Right kidney (tissue), 1 donor: ENCODE data around the gene MROH2A.

Experiments used
- DNase-seq: peaks from one replicate; pipeline ENCODE4 v3.0.0-alpha.2; 2016

The MROH2A gene

DNA sequence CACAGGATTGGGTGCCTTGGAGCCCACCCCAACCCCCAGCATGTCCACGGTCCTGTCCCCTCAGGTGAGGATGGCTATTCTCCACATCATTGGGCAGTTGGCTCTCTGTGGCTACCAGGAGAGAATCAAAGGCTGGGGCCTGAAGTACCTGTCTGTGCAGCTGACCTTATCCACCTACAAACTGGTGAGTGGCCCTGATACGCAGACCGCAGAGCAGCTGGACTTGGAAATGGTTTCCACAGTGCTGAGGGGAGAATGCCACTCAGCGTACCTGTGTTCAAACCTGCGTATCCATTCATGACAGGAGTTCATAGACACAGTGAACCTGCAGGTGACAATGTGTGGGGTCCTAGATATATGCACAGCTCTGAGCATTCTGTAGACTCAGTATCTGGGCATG, 21.6 kb downstream of the MROH2A start:
- DNase-seq = no peak

DNA sequence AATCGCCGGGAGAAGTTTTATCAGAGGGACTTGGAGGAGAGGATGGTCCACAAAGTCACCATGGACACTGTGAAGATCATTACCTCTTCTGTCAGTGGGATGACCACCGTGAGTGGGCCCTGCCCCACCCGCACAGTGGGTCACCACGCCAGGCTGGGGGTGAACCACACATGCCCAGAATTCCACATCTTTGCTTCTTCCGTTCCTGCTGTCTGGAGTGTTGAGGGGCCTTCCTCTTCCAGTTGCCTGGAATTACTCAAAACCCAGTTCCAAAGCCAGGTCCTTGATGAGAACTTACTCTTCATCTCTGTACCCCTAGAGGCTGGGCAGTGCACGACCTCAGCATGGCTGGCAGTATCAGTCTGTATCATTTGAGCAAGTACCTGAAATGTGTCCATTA, 22.1 kb downstream of the MROH2A start:
- no peak for DNase-seq

DNA sequence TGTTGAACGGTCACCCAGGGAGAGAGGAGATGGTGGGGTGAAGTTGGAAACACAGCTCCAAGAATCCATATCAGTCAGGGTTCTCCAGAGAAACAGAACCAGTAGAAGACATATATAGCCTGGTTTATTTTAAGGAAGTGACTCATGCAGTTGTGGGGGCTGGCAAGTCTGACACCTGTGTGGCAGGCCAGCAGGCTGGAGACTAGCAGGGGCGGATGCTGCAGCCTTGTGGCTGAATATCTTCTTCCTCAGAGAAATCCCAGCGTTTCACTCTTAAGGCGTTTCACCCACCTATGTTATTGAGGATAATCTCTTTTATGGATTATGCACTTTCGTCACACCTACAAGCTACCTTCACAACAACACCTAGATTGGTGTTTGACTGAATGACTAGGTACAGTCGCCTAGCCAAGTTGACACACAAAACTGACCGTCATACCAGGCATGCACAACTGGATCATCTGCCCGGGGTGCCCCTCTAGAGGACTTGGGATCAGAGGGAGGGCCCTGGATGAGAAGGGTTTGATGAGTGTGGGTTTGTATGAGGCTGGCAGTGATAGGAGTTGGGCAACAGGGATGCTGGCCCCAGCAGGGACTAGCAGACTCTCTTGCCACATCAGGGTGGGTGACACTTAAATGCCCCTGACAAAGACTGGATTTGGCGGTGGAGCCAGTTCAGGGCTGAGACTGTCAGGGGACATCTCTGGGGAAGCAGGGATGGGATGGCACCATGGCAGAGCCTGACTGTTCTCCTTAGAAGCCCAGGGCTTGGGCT, 23.4 kb downstream of the MROH2A start:
- DNase-seq = no peak

DNA sequence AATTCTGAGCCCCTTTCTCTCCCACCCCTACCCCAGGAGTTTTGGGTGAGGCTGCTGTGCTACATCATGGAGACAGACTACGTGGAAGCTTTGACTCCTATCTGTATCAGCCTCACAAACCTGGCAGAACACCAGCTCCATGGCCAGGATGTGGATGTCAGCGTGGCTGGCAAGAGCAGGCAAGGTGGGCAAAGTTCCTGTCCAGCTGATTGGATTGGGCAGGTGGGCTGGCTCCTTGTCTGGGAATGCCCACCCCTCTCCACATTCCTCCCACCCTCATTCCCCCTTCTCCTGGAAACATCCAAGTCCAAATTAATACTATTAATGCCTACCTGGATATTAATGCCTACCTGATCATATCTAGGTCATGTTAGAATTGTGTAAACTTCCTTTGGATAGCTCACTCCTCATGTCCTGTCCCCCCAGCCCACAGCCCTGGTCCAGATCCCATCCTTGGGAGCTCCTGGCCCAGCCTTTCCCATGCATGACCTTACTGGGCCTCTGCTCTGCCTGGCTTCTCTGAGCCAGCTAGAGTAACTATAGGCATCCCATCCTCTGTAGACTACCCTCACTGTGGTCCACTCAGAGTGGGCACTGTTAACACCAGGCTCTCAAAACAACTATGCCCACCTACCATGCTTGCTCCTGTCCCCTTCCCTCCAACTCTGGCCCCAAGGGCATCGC, 24.1 kb downstream of the MROH2A start:
- DNase-seq = no peak

DNA sequence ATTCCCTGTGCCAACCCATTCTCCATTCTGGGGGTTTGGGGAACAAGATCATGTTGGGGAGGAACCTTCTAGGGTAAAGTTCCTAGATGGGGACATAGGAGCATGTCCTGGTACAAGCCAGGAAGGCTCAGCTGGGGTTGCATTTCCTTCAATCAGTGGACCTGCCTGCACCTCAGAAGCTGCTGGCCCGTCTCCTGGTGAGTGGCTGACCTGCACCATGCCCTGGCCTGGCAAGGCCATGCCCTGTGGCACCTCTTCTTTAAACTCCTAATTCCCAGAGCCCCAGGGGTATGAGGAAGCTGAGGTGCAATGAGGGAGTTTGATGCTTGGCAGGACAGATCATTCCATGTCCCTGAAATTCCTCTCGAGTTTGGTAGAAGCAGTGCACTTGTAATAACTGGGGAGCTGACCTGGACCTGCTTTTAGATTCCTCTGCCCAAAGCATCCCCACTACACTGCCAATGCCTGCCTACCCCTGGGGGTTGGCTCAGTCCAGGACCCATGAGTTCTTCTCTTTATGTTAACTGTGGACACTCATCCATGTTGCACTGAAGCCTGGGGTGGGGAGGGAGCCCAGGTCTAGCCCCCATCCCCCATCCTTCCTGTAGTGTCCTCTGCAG, 25.3 kb downstream of the MROH2A start:
- no peak for DNase-seq

DNA sequence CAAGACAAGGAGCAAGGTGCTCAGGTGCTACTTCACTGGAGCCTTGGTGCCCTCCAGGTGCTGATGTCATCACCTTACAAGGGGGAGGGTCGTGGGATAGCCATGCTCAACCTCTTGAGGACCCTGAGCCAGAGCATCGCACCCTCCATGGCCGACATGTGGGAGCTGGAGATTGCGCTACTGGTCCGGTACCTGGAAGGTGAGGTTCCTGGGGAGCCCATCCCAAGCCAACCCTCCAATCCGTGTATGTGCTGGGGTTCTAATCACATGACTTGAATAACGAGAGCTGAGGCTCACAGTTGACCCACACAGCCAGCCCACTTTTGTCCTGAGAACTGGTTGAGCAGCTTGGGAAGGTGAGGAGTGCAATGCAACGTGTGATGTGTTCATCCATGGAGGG, 25.9 kb downstream of the MROH2A start:
- DNase-seq = no peak

DNA sequence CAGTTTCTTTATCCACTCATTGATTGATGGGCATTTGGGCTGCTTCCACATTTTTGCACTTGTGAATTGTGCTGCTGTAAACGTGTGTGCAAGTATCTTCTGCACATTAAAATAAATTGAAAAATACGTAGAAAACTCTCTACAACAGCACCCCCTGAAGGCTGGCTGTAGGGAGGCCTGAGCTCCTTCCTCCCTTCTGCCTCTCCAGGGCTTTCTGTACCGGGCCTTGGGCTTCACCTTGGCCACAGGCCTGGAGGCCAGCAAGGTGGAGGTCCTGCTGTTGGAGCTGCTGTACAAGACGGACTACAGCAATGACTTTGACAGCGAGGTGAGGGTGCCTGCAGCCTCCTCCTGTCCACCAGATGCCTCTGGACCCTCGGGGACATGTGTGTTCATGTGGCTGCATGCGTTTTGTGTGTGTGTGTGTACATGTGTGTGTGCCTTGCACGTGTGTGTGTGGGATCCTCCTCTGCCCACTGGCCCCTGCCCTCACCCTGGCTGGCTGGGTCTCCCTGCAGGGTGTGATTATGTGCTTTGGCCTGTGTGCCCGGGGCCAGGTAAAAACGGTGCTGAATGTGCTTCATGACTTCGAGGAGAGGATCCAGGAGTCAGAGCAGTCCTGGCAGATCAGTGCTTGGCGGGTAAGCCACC, 29.2 kb downstream of the MROH2A start:
- DNase-seq = no peak

DNA sequence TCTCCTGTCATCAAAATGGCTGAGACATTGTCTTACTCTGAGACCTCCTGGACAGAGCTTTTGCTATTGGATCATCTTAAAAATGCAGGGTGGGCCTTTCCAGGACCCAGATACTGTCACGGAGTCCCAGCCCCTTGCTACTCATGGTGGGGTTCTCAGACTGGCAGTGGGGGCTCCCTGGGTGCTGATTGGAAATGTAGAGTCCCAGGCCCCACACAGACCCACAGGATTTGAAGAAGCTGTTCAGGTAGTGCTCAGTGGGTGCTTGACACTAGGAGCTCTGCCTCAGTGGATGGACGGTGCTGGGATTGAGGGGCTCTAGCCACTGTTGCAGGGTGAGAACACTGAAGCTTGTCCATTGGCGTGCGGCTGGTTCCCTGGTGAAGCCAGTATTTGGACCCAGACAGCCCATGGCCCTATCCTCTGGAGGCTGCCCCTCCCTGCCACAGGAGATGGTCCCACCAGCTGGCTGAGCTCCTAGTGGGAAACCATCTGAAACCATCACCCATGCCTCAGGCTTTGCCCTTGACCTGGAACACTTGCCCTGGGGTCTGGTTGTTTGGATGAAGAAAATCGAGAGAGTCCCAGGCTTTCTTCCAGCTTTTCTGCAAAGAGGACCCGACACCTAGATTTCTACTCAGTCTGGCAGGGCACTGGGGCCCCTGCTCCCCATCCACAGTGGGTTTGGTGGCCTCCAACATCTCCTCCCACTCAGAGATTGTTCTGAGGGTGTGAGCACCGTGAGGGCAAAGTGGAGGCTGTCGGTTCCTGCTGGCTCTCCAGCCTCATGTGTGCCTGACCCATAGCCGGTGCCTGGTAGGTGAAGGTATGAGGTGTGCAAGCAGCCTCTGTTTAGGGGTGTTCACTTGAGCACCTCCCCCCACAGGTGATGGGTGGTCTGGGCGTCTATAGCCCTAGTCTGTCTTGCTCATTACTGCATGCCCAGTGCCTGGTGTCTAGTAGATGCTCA, 30.1 kb downstream of the MROH2A start:
- DNase-seq = no peak

DNA sequence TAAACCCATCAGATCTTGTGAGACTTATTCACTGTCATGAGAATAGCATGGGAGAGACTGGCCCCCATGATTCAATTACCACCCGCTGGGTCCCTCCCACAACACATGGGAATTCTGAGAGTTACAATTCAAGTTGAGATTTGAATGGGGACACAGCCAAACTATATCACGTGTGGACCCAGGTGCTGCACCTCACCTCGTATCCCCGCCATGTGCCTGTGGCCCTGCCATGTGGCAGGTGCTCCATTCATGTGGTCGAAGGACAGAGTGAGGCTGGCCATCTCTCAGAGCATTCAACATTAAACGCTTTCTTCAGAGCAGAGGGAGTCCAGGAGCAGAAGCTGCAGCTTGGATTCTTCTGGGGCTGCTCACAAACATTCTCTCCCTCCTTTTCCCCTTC, 32.3 kb downstream of the MROH2A start:
- DNase-seq = no peak

DNA sequence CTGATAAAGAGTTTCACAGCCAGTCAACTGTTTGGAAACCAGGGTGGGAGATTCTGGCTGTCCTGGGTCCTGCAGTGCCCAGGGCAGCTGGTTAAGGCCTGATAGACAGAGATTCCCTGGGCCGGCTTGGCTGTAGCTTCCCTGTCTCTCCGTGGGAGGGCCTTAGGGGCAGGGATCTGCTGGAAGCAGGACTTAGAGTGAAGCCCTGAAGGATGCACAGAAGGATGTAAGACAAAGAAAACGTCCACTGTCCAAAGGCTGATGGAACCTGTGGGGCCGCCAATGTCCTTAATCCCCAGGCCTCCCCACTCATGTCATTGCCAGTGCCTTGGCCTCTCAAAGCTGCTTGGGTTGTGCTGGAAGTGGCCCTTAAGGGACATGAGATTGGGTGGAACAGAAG, 33.0 kb downstream of the MROH2A start:
- DNase-seq = no peak

DNA sequence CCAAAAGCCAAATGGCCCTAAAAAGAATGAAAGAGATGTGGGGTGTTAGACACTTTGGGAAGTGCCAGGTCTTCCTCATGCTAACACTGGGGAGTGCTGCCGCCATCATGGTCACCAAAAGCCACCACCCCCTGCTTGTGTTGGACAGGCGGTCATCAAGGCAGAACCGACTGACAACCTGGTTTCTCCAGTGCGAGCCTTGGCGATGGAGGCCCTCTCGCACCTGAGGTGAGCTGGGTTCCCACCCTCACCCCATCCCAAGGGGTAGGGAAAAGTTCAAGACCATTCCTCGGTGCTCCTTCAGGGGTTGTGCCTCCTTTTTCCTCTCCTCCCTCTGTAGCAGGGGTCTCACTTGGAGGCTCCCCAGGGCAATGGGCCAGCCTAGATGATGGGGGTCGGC, 33.6 kb downstream of the MROH2A start:
- no peak for DNase-seq

DNA sequence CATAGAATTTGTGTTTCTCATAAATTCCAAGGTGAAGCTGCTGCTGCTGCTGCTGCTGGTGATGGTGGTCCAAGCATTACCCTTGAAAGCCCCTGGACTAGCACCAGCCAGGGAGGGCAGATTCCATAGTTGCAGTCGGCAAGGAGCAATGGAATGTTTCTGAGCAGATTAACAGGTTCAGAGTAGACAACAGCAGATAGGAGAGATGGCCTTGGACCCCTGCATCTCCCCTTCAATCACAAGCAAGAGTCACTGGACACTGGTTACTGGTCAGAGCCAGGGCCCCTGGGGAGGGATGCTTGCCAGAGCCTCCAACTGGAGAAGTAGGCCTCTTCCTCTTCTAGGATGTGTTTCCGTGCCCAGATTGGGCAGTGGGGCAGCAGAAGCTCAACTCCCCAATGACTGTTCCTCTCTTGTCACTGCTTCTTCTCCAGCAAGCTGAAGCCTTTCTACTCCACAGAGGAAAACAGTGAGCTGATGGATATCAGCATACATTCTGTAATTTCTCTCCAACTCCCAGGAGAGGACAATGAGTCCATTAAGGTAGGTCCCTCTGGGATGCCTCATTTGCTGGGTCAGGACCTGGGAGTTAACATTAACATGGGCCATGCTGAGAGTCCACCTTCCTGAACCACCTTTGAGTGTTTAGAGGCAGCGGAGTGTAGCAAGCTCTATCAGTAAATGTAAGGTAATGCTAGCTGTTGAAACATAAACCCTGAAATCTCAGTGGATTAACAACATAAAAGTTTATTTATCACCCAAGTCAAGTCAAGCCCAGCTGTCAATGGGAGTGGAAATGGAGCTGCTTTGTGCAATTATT, 35.3 kb downstream of the MROH2A start:
- DNase-seq = peak; percentile 34

DNA sequence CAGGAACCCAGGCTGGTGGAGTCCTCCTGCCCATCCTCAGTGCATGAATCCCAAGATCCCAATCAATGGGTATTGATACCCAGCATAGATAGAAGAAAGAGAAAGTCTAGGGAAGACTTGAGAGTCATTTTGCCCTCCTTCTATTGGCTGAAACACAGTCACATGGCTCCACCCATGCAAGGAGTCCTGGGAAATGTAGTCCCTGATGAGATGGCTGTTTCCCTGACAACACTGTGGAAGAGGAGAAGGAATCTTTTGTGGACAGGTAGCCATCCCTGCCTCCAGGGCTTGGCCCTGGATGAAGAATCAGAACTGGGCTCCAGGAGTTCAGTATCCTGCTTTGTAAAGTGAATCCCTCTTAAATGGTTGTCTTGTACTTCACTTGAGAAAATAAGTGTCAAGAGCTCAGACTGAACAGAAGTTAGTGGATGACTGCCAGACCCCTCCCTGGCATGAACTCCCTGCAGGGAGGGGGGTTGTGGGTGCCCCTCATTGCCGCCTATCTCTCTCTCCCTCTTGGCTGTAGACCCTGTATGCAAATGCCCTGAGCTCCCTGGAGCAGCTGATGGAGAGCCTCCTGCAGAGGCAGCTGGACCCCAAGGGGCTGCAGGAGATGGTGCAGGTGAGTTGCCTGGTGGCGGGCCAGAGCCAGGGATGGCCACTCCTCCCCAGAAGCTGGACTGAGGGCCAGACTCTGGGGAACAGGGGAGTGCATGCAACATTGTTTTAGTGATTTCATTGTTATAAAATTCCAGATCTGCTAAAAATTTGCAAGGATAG, 36.1 kb downstream of the MROH2A start:
- DNase-seq = peak; percentile 33

DNA sequence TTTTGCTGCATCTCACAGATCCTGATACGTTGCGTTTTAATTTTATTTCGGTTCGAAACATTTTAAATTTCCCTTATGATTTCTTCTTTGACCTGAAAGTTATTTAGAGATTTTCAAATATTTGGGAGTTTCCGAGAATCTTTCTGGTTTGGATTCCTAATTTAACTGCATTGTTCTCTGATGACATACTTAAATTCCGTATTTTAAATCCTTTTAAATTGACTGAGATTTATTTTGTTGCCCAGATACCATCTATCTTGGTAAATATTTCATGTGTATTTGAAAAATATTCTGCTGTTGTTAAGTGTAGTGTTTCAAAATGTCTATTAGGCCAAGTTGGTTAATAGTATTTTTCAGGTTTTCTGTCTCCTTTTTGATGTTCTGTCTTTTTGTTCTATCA, 37.7 kb downstream of the MROH2A start:
- DNase-seq = no peak

DNA sequence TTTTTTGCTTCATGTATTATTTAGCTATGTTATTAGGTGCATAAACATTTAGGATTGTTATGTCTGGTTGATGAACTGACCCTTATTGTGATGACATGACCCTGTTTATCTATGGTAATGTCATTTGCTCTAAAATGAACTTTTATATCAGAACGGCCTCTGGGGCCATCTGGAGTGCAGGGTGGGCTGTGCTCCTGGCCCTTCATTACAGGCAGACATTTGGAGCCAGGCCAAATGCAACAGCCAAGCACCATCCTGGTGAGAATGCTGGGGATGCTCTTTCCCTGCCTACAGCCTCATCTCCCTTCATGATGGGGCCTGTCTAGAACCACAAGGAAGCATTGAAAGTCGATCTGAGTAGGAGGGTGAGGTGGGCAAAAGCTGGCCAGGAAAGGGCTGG, 38.2 kb downstream of the MROH2A start:
- DNase-seq = no peak

DNA sequence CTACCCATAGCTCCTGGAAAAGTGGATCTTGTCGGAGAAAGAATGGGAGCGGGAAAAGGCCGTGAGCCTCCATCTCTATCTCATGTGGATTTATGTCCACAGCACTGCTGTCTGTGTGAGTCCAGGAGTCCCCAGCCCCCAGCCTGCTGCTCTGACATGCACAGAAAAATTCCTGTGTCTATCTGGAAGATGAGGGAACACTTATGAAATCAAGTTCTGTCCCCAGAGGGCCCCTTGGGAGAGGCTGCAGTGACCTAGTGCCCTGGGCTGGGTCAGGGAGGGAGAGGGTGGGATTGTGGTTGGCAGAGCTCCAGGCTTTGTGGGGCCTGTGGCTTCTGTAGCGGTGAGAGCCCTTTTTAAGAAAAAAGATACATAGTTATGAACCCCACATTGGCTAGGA, 38.6 kb downstream of the MROH2A start:
- no peak for DNase-seq

DNA sequence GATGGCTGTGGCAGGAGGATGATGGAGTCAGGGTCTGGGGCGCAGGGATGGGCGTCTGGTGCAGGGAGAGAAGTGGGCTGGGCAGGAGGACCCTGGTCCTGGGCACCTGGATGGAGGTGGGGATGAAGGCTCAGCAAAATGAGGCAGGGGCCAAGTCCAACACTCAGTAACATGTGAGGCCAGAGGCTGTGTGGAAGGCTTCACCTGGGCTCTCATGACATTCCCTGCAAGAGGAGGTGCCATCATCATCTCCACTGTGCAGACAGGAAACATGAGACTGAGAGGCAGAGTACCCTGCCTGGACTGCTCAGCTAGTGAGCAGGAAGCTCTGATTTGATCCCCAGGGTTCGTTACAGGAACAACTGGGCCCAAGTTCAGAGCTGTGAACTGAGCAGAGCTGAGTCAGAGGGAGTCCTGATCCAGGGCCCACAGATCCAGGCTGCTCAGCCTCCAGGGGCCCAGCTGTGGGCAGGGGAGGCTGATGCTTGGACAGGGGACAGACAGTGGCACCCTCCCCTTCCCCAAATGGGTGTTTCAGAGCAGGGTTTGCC, 39.3 kb downstream of the MROH2A start:
- DNase-seq = no peak

DNA sequence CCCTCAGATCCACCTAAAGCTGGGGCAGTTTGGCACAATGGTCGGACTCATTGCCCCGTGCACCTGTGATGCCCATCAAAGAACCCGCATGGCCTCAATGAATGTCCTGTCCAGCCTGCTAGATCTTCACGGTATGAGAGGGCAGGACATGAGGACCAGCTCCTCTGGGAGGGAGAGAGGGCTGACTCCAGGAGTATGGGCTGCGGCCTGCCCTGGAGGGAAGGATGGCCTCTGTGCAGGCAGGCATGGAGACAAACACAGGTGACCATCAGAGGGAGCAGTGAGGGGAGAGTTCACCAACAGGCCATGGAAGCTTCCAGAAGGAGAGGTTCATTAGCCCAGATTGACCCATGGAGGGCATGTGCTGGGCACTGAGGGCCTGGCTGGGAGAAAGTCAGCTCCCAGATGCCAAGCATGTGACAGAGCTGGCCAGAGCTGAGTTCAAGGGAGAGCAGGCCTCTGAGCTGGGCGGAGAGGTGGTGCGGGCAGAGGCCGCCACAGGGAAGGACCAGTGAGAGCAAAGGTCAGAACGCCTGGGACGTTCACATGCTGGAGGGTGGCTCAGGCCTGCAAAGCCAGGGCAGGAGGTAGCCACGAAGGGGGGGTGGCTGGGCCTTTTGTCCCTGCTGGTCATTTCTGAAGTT, 40.0 kb downstream of the MROH2A start:
- no peak for DNase-seq
